GM12874 (cell line): Measurements from ENCODE around the gene PFKL.
A peak's percentile ranks its signal among the peaks of the same experiment; 100 is the strongest.

Experiments used
- CTCF ChIP-seq: IDR thresholded peaks from 2 replicates; pipeline ENCODE4 v1.5.1; 2011; ENCODE audit warnings: low read depth, mild to moderate bottlenecking, control low read depth, low read length, moderate library complexity; ENCODE audit not compliant: insufficient read depth

PFKL gene

GRCh38 chr21:44293551-44294231 is 6.2 kb upstream of the PFKL start:
- TF ChIP-seq CTCF, result no peak

- TF ChIP-seq CTCF, result no peak
Observed at GRCh38 chr21:44294391-44295162, 5.3 kb upstream of the PFKL start.

GRCh38 chr21:44295163-44295573 is 4.7 kb upstream of the PFKL start:
- no peak for TF ChIP-seq CTCF

GRCh38 chr21:44295646-44296045 is 4.2 kb upstream of the PFKL start:
- no peak for TF ChIP-seq CTCF

GRCh38 chr21:44296103-44296519 is 3.7 kb upstream of the PFKL start:
- TF ChIP-seq CTCF, result no peak

GRCh38 chr21:44296916-44297315 is 2.9 kb upstream of the PFKL start:
- TF ChIP-seq CTCF, result no peak

GRCh38 chr21:44297525-44298290 is 2.1 kb upstream of the PFKL start:
- peak; percentile 87 for TF ChIP-seq CTCF
